ENCODE data around the gene CPXM2.

Gene CPXM2

DNA sequence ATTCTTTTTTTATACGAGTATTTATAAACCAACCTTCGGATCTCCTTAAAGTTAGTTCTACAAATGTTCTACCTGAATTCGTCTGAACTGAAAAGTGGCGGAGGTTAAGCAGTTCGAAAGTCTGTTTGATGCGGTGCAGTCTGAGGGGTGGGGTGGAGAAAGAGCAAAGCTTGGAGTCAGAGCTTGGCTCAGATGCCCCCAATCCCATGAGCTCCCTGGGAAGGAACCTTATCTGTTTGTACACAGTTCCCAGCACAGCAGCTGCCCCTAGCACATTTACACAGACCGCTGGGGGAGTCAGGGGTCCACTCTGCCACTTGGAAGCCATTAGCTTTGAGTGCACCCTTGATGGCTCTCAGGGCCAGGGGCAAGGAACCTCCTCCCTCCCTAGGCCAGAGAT, 30.8 kb downstream of the CPXM2 start:
- TF ChIP-seq, protein P1, sequence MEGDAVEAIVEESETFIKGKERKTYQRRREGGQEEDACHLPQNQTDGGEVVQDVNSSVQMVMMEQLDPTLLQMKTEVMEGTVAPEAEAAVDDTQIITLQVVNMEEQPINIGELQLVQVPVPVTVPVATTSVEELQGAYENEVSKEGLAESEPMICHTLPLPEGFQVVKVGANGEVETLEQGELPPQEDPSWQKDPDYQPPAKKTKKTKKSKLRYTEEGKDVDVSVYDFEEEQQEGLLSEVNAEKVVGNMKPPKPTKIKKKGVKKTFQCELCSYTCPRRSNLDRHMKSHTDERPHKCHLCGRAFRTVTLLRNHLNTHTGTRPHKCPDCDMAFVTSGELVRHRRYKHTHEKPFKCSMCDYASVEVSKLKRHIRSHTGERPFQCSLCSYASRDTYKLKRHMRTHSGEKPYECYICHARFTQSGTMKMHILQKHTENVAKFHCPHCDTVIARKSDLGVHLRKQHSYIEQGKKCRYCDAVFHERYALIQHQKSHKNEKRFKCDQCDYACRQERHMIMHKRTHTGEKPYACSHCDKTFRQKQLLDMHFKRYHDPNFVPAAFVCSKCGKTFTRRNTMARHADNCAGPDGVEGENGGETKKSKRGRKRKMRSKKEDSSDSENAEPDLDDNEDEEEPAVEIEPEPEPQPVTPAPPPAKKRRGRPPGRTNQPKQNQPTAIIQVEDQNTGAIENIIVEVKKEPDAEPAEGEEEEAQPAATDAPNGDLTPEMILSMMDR (IDR thresholded peaks at IDR 0.05; ENCODE audit: low read depth, low read length), result no peak
- no peak overlapping the region for H3K4me3 ChIP-seq (replicated peaks in 1 of 2; ENCODE audit: low read depth in 2 of 2, low read length in 2 of 2)
- no peak for DNase-seq (ENCODE audit: low read depth in 2 of 2)

DNA sequence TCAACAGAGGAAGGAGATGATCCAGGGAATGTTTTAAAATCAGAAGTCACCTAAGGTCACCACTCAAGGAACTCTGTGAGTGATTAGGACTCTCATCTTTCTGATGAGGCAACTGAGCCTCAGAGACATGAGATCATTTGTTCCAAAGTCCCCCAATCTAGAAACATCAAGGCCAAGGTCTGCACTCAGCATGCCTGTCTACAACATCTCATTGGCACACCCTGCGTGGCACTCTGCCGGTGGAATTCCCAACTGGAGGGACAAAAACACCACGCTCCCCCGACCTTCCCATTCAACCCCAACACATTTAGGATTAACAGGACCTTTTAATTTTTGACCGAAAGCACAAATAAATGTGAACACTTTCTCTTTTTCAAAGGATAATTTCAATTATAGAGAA, 31.4 kb downstream of the CPXM2 start:
- no peak for DNase-seq (ENCODE audit: low read depth in 2 of 2)
- no peak overlapping the region for H3K4me3 ChIP-seq (replicated peaks in 1 of 2; ENCODE audit: low read depth in 2 of 2, low read length in 2 of 2)
- TF ChIP-seq, protein P1 (IDR thresholded peaks at IDR 0.05; ENCODE audit: low read depth, low read length), result no peak

DNA sequence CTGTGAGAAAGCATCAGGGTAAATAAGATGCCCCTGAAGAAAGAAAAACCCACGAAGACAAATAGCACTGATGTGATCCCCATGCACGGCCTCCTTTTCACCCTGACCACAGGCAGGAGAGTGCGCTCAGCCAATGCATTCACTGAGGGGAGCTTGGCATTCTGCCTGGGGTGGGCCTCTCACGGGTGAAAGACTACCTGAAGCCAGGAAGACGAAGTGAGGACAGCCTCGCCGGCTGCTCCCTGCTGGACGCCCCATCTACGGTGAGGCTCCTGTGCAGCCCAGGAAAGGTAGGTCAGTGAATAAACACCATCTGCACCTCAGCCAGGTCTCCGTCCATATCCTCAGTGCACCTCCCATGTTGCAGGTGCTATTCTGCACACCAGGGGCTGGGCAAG, 32.0 kb downstream of the CPXM2 start:
- TF ChIP-seq, protein P1 (IDR thresholded peaks at IDR 0.05; ENCODE audit: low read depth, low read length), result no peak
- no peak for DNase-seq (ENCODE audit: low read depth in 2 of 2)
- no peak overlapping the region for H3K4me3 ChIP-seq (replicated peaks in 1 of 2; ENCODE audit: low read depth in 2 of 2, low read length in 2 of 2)

DNA sequence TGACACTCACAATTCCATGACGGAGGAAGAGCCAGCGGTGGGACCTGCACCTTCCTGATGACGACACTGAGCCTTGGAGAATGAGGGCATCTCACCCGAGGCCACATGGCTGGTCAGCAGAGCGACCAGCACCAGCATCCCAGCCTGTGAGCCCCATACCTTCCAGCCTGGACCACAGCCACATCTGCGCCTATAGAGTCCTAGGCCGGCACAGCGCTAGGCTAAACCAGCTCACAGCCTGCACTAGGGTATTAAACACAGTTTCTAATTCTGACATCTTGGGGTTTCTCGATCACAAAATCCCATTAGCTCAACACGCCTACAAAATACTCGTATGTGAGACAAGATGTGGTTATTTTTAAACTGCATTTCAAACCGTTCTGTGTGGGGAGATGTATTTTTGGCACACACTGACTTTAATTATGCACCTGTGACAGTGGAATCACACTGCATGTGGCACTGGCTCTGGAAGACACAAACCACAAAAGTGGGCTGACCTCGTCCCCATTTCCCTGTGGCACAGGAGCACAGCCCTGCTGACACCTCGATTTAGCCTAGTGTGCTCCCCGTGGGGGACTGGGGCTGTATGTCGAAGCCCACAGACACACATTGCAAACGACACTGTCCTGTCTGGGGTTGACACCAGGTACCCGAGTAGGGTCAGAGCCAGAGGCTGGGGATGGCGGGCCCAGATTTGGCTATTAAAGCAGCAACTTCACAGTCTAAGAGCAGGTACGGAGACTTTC, 32.5 kb downstream of the CPXM2 start:
- TF ChIP-seq, protein P1 (IDR thresholded peaks at IDR 0.05; ENCODE audit: low read depth, low read length), result no peak
- no peak overlapping the region for H3K4me3 ChIP-seq (replicated peaks in 1 of 2; ENCODE audit: low read depth in 2 of 2, low read length in 2 of 2)
- no peak for DNase-seq (ENCODE audit: low read depth in 2 of 2)

DNA sequence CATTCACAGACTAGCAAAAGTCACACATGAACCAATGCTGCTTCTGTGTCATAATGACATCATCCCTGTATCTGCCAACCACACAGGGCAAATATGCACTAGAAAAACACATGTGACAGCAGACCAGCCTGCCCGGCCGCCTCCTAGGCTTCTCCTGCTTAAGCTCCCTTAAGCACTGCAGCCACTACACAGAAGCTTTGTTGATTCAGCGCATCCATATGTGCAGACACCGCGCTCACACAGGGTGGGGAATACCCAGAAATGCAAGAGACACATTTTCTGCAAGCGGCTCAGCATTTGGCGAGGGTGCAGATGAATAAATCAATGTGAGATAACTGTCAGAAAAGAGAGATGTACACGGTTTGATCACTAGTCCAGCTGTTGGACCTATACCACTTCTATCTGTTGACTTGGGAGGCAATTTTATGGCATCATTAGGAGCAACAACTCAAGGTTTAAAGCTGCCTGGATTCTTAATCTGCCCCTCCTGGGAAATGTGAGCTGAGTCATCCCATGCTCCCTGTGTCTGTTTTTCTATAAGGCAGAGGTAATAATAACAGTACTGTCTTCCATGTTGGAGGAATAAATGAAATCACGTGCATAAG, 33.4 kb downstream of the CPXM2 start:
- DNase-seq (ENCODE audit: low read depth in 2 of 2), result peak in 1 of 2 donors; percentile 9
- TF ChIP-seq, protein P1 (IDR thresholded peaks at IDR 0.05; ENCODE audit: low read depth, low read length), result no peak
- no peak overlapping the region for H3K4me3 ChIP-seq (replicated peaks in 1 of 2; ENCODE audit: low read depth in 2 of 2, low read length in 2 of 2)

DNA sequence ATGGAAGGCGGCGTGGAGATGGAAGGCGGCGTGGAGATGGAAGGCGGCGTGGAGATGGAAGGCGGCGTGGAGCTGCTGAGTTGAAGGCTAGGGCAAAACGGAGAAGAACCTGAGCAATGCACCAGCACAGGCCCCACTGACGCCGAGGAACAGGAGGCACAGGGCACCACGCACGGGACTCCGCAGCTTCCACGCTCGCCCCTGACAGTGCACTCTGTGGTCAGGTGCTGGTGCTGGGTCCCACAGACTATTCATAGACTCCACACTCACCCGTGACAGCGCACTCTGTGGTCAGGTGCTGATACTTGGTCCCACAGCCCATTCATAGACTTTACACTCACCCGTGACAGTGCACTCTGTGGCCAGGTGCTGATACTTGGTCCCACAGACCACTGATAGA, 34.0 kb downstream of the CPXM2 start:
- TF ChIP-seq, protein P1 (IDR thresholded peaks at IDR 0.05; ENCODE audit: low read depth, low read length), result no peak
- DNase-seq (ENCODE audit: low read depth in 2 of 2), result no peak
- H3K4me3 ChIP-seq (replicated peaks in 1 of 2; ENCODE audit: low read depth in 2 of 2, low read length in 2 of 2), result no peak overlapping the region

All from cardiac fibroblast (primary cell).